Measurements from ENCODE around the gene ST7.

The ST7 gene

DNA sequence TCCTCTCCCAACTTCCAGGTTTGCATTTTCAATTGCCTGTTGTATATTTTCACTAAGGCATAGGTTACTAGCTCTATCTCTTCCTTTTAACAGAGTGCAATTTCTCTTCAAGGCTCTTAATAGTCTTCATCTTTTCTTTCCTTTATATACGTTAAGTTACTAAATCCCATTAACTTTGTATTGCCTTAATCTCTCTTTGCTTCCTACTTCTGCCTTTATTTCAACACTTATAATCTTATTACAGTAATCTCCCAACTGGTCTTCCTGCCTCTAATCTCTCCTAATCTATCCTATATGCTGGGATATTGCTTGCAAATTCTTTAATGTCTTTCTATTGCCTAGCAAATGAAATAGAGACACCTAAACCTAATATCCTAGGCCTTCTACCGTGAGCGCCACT is 26.1 kb downstream of the ST7 start:
- no peak for DNase-seq (ENCODE audit: low spot score)

DNA sequence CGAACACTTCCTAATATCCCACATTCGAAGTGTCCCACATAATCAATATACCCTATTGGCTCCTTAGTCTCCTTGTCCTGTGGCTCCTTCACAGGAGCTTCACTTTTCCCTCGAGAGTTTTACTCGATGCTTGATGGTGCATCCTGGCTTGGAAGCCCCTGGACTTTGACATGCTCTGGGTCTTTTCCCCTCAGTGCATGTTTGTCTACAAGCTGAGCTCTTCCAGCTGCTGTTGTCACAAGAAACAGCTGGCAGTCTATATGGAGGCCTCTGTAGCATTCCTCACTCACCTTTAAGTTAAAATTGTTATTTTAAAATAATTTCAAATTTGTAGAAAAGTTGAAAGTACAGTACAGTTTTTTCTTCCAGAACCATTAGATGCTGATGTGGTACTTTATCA is 27.1 kb downstream of the ST7 start:
- no peak for DNase-seq (ENCODE audit: low spot score)

GRCh38 chr7:116981939-116982338 is 28.6 kb downstream of the ST7 start:
- DNase-seq (ENCODE audit: low spot score), result no peak

GRCh38 chr7:116984511-116984910 is 31.2 kb downstream of the ST7 start:
- no peak for DNase-seq (ENCODE audit: low spot score)

DNA sequence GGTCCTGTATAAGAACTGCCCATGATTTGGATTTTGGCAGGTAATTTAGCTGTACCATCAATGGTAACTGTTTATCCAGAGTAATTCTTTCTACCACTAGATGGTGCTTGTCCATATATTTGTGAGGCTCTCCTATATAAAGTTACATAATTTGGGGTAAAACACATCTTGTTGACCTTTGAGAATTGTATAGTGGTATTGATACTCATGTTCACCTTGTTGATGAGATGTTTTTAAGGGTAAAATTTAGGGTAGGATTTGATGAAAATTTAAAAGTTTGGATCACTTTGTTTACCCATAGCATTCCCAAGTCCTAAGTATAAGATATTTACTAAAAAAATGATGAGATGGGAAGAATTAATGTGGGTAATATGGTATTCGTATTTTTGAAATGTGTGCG is 31.6 kb downstream of the ST7 start:
- no peak for DNase-seq (ENCODE audit: low spot score)

DNA sequence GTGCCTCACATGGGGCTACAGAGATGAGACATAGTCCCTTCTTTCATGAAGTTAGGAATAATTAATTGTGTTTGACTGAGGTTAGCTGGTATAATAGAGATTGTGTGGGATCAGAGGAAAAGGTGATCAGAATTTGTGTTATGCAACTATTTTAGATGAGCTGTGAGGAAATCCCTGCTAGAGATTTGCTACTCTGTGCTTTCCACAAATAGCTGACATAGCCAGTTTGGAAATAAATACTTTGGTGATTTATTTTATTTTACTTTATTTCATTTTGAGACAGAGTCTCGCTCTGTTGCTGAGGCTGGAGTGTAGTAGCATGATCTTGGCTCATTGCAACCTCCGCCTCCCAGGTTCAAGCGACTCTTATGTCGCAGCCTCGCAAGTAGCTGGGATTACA is 32.3 kb downstream of the ST7 start:
- DNase-seq (ENCODE audit: low spot score), result no peak

- no peak for DNase-seq (ENCODE audit: low spot score)
These were observed 33.6 kb downstream of the ST7 start for GRCh38 chr7:116986611-116987565.

DNA sequence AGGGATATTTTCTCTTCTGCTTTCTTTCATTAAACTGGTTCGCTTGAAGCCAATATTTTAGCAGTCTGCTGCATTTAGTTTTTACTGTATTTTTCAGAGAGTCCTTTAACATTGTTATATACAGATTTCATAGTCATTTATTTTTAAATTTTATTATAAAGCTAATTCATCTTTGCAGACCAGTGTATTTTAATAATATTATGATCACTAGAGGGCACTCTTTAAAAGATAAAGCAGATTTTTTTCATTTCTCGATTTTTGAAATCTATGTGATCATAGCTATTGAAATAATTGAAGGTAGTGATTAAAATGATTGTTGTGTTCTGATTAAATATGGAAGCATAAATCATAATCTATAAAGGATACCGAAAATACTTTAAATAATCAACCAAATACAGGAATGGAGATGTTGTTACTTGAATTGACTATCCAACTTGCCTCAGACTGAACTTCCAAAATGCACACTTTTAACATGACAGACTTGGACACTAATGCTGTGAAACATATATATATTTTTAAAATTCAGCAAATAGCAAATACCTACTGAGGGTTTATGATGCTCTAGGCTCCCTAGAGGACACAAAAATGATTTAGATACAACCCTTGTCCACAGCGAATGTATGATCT is 35.2 kb downstream of the ST7 start:
- no peak for DNase-seq (ENCODE audit: low spot score)

DNA sequence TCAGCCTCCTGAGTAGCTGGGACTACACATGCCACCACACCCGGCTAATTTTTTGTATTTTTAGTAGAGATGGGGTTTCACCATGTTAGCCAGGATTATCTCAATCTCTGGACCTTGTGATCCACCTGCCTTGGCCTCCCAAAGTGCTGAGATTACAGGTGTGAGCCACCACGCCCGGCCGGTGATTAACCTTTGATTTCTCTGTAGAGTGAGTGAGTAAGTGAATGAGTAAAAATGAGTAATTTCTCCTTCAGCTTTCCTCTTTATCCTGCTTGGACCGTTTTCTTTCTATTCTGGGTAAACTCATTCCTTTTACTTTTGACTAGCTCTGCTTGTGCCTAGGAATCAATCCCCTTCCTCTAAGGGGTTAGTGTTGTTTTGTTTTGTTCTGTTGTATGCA is 36.8 kb downstream of the ST7 start:
- no peak for DNase-seq (ENCODE audit: low spot score)

GRCh38 chr7:116991233-116991632 is 37.9 kb downstream of the ST7 start:
- no peak for DNase-seq (ENCODE audit: low spot score)

- no peak for DNase-seq (ENCODE audit: low spot score)
These were observed 41.3 kb downstream of the ST7 start for GRCh38 chr7:116994611-116995010.

- DNase-seq (ENCODE audit: low spot score), result no peak
These were observed 44.7 kb downstream of the ST7 start for GRCh38 chr7:116997972-116998371.

DNA sequence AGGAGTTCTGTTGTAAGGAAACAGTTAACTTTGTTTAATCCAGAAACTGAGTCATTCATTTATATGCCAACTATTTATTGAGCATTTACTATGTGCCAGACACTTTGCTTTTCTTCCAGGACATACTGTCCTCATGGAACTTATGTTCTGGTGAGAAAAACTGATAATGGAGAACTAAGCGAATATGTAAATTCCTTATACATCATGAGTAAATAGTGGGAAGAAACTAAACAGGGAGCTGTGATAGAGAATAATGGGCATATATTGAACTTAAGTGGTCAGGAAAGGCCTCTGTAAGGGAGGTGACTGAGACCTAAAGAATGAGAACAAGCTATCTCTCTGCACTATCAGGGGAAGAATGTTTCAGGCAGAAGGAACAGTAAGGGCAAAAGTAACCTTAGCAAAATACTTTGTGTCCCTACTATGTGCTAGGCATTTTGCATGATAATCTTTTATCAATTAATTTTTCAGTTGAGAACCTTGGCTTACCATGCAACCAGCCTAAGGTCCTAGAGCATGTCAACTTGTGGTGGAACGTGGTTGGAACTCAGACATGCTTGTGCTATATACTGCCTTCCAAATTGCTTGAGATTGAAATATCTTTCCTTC is 45.4 kb downstream of the ST7 start:
- no peak for DNase-seq (ENCODE audit: low spot score)

DNA sequence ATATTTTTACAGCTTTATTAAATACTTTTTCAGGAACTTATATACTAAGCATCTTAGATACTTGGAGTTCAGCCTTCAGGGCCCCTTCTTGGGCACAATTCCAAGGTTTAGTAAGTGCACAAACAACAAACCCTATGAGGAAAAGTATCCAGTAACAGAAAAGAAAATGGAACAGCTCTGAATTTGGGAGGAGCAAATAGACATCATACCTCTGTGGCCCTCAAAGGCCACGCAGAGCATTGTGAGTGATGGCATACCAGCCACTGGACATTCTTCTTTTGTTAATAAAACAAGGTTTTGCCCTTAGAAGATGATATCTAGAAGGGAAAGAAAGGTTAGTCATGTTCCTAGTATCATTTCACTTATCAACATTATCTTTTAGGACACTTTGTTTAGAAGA is 46.0 kb downstream of the ST7 start:
- no peak for DNase-seq (ENCODE audit: low spot score)

GRCh38 chr7:117001283-117001682 is 48.0 kb downstream of the ST7 start:
- no peak for DNase-seq (ENCODE audit: low spot score)

GRCh38 chr7:117004899-117005298 is 51.6 kb downstream of the ST7 start:
- no peak for DNase-seq (ENCODE audit: low spot score)

- no peak for DNase-seq (ENCODE audit: low spot score)
These were observed 52.1 kb downstream of the ST7 start for GRCh38 chr7:117005449-117005848.

DNA sequence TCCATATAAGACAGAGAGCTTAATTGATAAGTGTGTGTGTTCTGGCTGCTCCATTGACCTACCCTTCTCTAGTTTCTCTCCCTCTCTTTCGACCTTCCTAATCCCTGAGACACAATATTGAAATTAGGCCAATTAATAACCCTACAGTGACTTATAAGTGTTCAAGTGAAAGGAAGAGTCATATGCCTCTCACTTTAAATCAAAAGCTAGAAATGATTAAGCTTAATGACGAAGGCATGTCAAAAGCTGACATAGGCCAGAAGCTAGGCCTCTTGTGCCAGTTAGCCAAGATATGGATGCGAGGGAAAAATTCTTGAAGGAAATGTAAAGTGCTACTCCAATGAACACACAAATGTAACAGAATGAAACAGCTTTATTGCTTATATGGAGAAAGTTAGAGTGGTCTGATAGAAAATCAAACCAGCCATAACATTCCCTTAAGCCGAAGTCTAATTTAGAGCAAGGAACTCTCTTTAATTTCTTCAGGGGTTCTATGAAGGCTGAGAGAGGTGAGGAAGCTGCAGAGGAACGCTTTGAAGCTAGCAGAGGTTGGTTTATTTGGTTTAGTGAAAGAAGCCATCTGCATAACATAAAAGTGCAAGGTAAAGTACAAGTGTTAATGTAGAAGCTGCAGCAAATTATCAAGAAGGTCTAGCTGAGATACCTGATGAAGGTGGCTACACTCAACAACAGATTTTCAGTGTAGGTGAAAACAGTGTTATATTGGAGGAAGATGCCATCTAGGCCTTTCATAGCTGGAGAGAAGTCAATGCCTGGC is 53.8 kb downstream of the ST7 start:
- DNase-seq (ENCODE audit: low spot score), result no peak

DNA sequence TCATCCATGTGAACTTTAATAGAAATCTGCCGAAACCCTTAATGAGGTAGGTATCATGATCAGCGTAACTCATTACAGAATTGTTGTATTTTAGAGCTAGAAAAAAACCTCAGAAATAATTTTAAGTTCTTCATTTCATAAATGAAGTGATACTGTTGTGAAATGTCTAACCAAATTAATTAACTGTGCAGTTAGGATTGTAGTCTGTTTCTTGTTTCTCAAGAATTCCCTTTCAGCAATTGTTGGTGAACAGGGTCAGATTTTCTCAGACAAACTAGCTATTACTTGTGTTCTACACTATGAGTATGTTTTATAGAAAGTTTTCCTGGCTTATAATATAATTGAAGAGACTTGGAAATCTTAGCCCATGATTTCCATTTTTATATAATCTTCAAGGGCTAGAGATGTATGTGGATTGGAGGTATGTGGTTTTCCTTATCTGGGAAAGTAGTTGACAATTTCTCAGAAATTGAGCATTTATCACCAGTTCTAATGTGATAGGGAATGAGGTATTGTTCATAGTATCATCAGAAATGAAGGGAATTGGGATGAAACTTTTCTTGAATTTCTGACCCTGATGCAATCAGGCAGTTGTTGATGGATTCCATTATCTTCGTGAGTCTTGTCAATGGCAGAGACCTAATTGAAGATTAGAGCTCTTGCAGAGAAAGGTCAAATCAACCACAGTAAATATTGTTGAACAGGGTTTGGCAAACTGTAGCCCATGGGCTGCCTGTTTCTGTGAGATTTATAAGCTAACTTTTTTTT is 55.0 kb downstream of the ST7 start:
- DNase-seq (ENCODE audit: low spot score), result no peak

- no peak for DNase-seq (ENCODE audit: low spot score)
These were observed 55.7 kb downstream of the ST7 start for GRCh38 chr7:117008886-117009531.

GRCh38 chr7:117009705-117010361 is 56.5 kb downstream of the ST7 start:
- no peak for DNase-seq (ENCODE audit: low spot score)
